Uterus (tissue), 4 donors: ENCODE data around the gene CHST13. TPM values are rescaled to one million over a fixed set of nuclear protein-coding genes. Genes with fewer than 3 reads are reported as not detected.
A peak's percentile ranks its signal among the peaks of the same experiment; 100 is the strongest.

Source experiments
- DNase-seq, 2 donors: peaks; one replicate each; pipeline ENCODE4 v3.0.0-alpha.2; 2019 to 2020
- H3K27ac ChIP-seq, 2 donors: fragments of 200-600 bp; sonication (generic); 1 replicate in 1 of 2; 2 replicates in 1 of 2; pipeline ENCODE4 v1.5.1; 2016 to 2018
- H3K27me3 ChIP-seq, 2 donors: fragments of 200-600 bp; sonication (generic); one replicate each; pipeline ENCODE4 v1.5.1; 2018 to 2019; ENCODE audit warnings: control low read depth in 1 of 2
- H3K36me3 ChIP-seq, 2 donors: fragments of 200-600 bp; sonication (generic); one replicate each; pipeline ENCODE4 v1.5.1; 2019; ENCODE audit warnings: control low read depth in 1 of 2
- H3K4me1 ChIP-seq, 2 donors: fragments of 200-600 bp; sonication (generic); one replicate each; pipeline ENCODE4 v1.5.1; 2018 to 2019; ENCODE audit warnings: control low read depth in 1 of 2
- H3K4me3 ChIP-seq, 2 donors: fragments of 200-600 bp; sonication (generic); 1 replicate in 1 of 2; 2 replicates in 1 of 2; pipeline ENCODE4 v1.5.1; 2018 to 2019; ENCODE audit warnings: mild to moderate bottlenecking in 1 of 2
- H3K9me3 ChIP-seq, 2 donors: fragments of 200-600 bp; sonication (generic); one replicate each; pipeline ENCODE4 v1.5.1; 2019; ENCODE audit warnings: control low read depth in 1 of 2
- POLR2A ChIP-seq, 2 donors: fragments of 450-650 bp; IDR thresholded peaks; one replicate each; pipeline ENCODE4 v1.6.1; 2016; ENCODE audit warnings: antibody characterized with exemption in 2 of 2, mild to moderate bottlenecking in 1 of 2, moderate library complexity in 1 of 2
- intact Hi-C: fragments of 100-400 bp; cut with DNase I; formaldehyde crosslinking; loops from one replicate; pipeline ENCODE4 v1.15.1; 2023; ENCODE audit warnings: low total_unique reads
- total RNA-seq, 4 donors: library from RNA; depleted of rRNA in 3 of 4; stranded (reverse); fragments of >200 nt in 3 of 4; gene quantifications; one replicate each; pipeline versions ENCODE4 v1.1.0 to v1.2.4, GENCODE V29; 2014 to 2023
- TF ChIP-seq, protein P1 (sequence below), 4 experiments: fragments of 200-600 bp in 2 of 4; fragments of 450-650 bp in 2 of 4; sonication (generic) in 2 of 4; IDR thresholded peaks; one replicate each; pipeline ENCODE4 v1.5.1; 2016 to 2019; ENCODE audit warnings: antibody characterized with exemption in 4 of 4, mild to moderate bottlenecking in 2 of 4, moderate library complexity in 1 of 4
- donor health status: DM: yes; HTN: yes; CAD: no.

The CHST13 gene
- total RNA-seq, 4 donors from 2014 or later = 0.24 to 0.62 TPM; not detected in 2

DNA sequence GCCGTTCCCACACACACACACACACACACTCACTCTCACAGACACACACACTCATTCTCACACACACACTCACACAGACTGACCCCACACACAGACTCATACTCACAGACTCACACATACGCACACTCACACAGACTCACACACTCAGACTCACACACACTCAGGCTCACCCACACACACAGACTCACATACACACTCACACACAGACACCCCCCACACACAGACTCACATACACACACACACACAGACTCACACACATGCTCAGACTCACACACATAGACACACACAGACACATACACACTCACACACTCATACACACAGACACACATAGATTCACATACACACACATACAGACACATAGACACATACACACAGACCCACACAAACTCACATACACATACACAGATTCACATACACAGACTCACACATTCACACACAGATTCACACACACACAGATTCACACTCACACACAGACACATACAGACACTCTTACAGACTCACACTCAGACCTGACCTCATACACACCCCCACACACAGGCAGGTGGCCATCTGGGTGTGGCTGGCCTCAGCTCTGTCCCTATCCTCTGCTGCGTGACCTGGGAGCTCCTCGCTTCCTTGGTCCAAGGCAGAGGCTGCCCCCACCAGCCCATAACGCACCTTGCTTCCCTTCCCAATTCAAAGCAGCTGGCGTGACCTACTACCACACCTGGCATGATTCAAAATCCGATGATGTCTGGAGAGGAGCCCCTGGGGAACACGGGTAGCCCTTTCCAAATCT is 32.9 kb downstream of the CHST13 start:
- Histone ChIP-seq H3K4me1 (no peaks in the 10 kb centered on the region), H3K4me3 (no peak overlapping the region), H3K27ac (no peak overlapping the region), H3K36me3 (no peaks in the 10 kb centered on the region), H3K9me3 (no peaks in the 10 kb centered on the region), H3K27me3 (no peaks in the 10 kb centered on the region)
- no peak for TF ChIP-seq POLR2A (IDR thresholded peaks at IDR 0.05)
- TF ChIP-seq, protein P1, sequence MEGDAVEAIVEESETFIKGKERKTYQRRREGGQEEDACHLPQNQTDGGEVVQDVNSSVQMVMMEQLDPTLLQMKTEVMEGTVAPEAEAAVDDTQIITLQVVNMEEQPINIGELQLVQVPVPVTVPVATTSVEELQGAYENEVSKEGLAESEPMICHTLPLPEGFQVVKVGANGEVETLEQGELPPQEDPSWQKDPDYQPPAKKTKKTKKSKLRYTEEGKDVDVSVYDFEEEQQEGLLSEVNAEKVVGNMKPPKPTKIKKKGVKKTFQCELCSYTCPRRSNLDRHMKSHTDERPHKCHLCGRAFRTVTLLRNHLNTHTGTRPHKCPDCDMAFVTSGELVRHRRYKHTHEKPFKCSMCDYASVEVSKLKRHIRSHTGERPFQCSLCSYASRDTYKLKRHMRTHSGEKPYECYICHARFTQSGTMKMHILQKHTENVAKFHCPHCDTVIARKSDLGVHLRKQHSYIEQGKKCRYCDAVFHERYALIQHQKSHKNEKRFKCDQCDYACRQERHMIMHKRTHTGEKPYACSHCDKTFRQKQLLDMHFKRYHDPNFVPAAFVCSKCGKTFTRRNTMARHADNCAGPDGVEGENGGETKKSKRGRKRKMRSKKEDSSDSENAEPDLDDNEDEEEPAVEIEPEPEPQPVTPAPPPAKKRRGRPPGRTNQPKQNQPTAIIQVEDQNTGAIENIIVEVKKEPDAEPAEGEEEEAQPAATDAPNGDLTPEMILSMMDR (IDR thresholded peaks at IDR 0.05) = no peak
- intact Hi-C loops = no loop called here
- DNase-seq = peak; percentile 2 to 5

DNA sequence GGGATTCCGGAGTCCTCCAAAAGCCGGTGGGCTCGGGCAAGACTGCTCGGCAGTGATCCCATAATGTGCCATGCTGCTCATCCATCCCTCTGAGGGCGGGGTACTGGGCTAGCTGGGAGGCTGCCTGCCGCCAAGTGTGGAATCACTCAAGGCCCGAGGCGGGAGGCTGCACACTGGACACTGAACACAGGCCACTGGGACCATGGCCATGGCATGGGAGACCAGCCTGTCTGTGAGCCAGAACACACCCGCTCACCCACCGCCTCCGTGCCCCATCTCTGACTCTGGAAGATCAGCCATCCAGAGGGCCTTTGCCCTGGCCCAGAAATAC is 33.4 kb downstream of the CHST13 start:
- intact Hi-C loops = no loop called here
- H3K36me3 ChIP-seq = no peaks in the 10 kb centered on the region
- H3K4me1 ChIP-seq = no peaks in the 10 kb centered on the region
- H3K9me3 ChIP-seq = no peaks in the 10 kb centered on the region
- H3K4me3 ChIP-seq = no peak overlapping the region
- no peaks in the 10 kb centered on the region for H3K27me3 ChIP-seq
- no peak for TF ChIP-seq POLR2A (IDR thresholded peaks at IDR 0.05)
- TF ChIP-seq, protein P1 (IDR thresholded peaks at IDR 0.05) = no peak
- H3K27ac ChIP-seq = no peak overlapping the region
- peak; percentile 5 to 8 for DNase-seq

DNA sequence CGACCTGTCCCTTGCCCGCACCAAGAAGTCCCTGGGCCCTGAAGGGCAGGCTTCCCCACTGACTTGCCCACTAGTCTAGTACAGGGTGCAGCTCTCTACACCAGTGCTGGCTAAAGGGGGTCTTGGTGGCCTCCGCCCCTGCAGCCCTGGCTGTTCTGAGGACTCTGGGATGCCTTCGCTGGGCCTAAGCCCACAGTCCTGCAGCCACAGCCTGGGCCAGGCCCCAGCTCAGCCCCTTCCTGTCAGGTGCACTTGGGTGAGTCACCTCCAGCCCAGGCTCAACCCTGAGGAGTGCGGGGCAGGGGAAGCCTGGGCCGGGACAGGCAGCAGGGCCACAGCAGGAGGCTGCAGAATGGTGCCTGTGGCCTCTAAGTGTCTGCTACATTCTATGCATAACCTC is 33.8 kb downstream of the CHST13 start:
- intact Hi-C loops = no loop called here
- Histone ChIP-seq H3K27me3 (no peaks in the 10 kb centered on the region), H3K9me3 (no peaks in the 10 kb centered on the region), H3K36me3 (no peaks in the 10 kb centered on the region), H3K4me3 (no peak overlapping the region), H3K4me1 (no peaks in the 10 kb centered on the region), H3K27ac (no peak overlapping the region)
- DNase-seq = peak in 1 of 2 donors; percentile 5
- no peak for TF ChIP-seq POLR2A (IDR thresholded peaks at IDR 0.05)
- TF ChIP-seq, protein P1 (IDR thresholded peaks at IDR 0.05) = no peak

DNA sequence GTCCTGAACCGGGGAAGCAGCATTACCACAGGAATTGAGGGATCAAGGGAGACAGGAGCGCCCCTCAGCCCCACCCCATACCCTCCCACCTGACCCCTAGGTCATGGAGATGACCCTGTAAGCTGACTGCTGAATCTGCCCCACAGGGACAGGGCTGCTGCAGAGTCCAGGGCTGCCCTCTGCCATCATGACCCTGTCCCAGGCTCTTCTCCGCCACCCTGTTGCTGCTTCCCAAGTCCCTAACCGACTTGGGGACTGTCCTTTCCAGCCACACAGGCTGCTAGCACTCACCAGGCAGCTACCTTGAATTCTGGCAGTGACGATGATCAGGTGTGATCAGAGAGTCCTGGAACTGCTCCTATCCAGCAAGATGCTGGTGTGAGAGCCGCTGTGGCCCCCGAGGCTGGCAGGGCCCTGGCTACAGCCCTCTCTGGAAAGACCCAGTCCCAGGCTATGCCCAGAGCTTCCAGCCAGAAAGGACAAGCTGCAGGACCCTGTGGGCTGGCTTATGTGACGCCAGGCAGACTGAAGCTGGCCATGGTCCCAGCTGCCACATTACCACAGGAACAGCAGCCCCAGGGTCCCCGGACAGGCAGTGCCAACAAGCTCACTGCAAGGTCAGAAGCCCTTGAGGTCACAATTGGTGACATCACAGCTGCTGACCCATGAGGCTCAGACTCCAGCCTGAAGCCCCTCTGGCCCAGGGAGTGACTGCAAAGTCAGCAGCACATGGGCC is 34.5 kb downstream of the CHST13 start, which contains the start of gene C3orf22:
Gene C3orf22 (minus strand): TSS at position 597 of the 736 bp plus-strand sequence. CDS start 5,542 bp downstream, outside the sequence.
- DNase-seq = peak; percentile 5 to 7
- H3K4me3 ChIP-seq = no peak within 1 kb of the TSS
- no peak for TF ChIP-seq POLR2A (IDR thresholded peaks at IDR 0.05)
- TF ChIP-seq, protein P1 (IDR thresholded peaks at IDR 0.05) = no peak

DNA sequence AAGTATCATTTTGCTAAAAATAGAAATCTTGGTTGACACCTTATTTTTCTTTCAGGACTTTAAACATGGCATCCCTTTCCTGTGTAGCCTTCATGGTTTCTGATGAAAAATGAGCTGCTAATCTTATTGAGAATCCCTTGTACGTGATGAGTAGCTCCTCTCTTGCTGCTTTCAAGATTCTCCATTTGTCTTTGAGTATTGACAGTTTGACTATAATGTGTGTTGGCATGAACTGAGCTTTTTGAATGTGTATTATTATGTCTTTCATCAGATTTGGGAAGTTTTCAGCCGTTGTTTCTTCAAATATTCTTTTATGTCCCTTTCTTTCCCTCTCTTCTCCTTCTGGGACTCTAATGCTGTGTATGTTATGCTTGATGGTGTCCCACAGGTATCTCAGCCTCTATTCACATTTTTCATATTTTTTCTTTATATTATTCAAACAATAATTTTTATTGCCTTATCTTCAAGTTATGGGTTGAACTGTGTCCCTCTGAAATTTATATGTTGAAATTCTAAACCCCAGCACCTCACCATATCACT is 38.9 kb downstream of the CHST13 start:
- intact Hi-C loops = no loop called here
- no peaks in the 10 kb centered on the region for H3K36me3 ChIP-seq
- no peak overlapping the region for H3K27ac ChIP-seq
- no peak for DNase-seq
- H3K9me3 ChIP-seq = no peaks in the 10 kb centered on the region
- no peaks in the 10 kb centered on the region for H3K4me1 ChIP-seq
- H3K27me3 ChIP-seq = no peaks in the 10 kb centered on the region
- H3K4me3 ChIP-seq = no peak overlapping the region
- TF ChIP-seq POLR2A (IDR thresholded peaks at IDR 0.05) = no peak
- TF ChIP-seq, protein P1 (IDR thresholded peaks at IDR 0.05) = no peak

More for the DNA sequence above, 34.5 kb downstream of the CHST13 start, which contains the start of gene C3orf22:
- Histone ChIP-seq H3K27ac (no peak within 1 kb of the TSS), H3K36me3 (no peaks in the 10 kb centered on the region), H3K27me3 (no peaks in the 10 kb centered on the region), H3K9me3 (no peaks in the 10 kb centered on the region), H3K4me1 (no peaks in the 10 kb centered on the region)
- intact Hi-C loops = no loop called here
